ENCODE measurements around the gene UBA52. TPM values are rescaled to one million over a fixed set of nuclear protein-coding genes. Genes with fewer than 3 reads are reported as not detected.
"Not testable (repeated sequence)": the region's sequence is repeated elsewhere in the genome, so short reads cannot be mapped to it uniquely, and the experiment has no call there.

Gene UBA52
- total RNA-seq (2014; rRNA removed; shearing (Covaris generic)): 745 and 1,061 TPM in 2 replicates

DNA sequence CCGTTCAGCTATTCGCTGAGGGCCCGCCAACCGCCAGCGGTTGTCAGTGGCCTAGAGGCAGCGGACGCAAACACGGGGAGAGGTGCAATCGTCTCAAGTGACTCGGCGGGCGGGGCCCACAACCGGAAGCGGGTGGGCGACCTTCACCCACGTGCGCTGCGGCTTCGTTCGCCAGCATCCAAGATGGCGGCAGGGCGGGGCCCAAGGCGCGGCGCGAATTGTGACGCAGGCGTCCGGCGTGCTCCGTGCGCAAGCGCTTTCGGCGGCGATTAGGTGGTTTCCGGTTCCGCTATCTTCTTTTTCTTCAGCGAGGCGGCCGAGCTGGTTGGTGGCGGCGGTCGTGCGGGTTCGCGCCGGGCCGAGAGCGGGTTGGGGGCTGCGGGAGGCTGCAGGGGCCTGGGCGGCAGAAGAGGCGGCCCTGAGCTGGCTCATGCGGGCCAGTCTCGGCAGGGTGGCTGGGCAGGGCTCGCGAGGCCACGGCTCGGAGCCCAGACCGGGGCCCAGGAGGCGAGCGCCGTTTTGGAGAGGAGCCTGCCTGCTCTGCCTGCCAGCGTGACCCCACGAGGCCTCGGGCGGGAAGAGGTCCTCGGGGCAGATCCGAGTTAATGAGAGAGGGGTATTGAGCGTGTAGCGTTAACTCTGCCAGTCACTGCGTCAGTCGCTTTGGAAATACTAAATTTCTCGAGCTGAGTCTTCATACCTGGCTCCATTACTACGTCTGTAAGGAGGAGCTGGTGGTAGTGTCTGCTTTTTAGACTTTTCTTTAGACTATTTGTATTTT is at the start of gene UBA52:
Gene UBA52, plus strand, starts transcription at position 294 of the 781 bp plus-strand sequence. CDS start 1,444 bp downstream, outside the sequence.
- H3K9me3 ChIP-seq (replicated peaks): no peaks in the 10 kb centered on the region
- H3K36me3 ChIP-seq: peaks cover 80% of the 10 kb centered on the region
- H3K27me3 ChIP-seq (replicated peaks): no peaks in the 10 kb centered on the region
- peaks cover 20% of the 10 kb centered on the region for H3K4me1 ChIP-seq (replicated peaks)
- peak within 1 kb of the TSS; percentile 86 for H3K4me3 ChIP-seq
- peak; percentile 95 to 97 for DNase-seq (ENCODE audit: low read depth in 1 of 2, low spot score in 2 of 2)
- peak within 1 kb of the TSS; percentile 73 for H3K27ac ChIP-seq

DNA sequence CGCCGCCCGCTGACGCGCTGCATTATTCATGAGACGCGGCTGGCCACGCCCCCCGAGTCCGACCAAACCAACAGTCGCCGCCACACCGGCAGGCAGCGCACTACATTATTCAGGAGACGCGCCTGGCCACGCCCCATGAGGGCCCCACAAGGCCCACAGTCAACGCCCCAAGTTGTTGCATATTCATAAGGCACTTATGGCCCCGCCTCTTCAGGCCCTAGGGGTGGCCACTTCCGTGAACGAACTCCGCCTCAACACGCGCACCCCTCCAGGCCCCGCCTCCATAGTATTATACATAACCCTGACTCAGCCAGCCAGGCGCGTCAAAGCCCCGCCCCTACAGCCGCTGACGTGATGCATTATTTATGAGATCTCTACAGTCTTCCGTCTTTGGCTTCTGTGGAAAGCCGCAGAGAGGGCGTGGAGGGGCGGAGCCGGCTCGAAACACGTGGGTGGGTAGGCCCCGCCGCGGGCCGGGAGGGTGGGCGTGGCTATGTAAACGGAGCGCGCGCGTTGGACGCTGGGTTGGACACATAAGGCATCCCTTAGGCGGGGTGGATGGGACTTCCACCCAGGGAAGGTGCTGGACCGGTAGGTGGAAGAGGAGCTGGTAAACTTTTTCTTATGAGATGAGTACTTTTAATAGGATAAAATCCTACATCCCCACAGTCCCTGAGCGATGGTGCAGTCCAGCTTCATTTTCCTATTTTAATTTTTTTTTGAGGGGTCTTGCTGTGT is 49.4 kb upstream of the UBA52 start:
- Histone ChIP-seq H3K27me3 (replicated peaks) (no peaks in the 10 kb centered on the region), H3K4me1 (replicated peaks) (peaks cover 10% of the 10 kb centered on the region), H3K4me3 (peak overlapping the region; percentile 92), H3K36me3 (peaks cover 8% of the 10 kb centered on the region), H3K9me3 (replicated peaks) (no peaks in the 10 kb centered on the region), H3K27ac (peak overlapping the region; percentile 89)
- DNase-seq (ENCODE audit: low read depth in 1 of 2, low spot score in 2 of 2): peak; percentile 100

DNA sequence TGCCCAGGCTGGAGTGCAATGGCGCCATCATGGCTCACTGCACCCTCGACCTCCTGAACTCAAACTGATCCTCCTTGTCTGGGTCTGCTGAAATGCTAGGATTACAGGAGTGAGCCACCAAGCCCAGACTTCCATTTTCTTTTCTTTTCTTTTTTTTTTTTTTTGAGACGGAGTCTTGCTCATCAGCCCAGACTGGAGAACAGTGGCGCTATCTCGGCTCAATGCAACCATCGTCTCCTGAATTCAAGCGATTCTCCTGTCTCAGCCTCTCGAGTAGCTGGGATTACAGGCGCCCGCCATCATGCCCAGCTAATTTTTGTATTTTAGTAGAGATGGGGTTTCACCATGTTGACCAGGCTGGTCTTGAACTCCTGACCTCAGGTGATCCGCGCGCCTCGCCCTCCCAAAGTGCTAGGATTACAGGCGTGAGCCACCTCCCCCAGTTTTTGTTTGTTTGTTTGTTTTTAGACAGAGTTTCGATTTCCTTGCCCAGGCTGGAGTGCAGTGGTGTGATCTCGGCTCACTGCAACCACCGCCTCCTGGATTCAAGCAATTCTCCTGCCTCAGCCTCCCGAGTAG is 48.7 kb upstream of the UBA52 start:
- H3K36me3 ChIP-seq; DNase-seq (ENCODE audit: low read depth in 1 of 2, low spot score in 2 of 2); H3K9me3 ChIP-seq (replicated peaks); H3K27ac ChIP-seq; H3K27me3 ChIP-seq (replicated peaks): not testable (repeated sequence)
- Histone ChIP-seq H3K4me1 (replicated peaks) (peaks cover 10% of the 10 kb centered on the region), H3K4me3 (peak overlapping the region; percentile 14)

DNA sequence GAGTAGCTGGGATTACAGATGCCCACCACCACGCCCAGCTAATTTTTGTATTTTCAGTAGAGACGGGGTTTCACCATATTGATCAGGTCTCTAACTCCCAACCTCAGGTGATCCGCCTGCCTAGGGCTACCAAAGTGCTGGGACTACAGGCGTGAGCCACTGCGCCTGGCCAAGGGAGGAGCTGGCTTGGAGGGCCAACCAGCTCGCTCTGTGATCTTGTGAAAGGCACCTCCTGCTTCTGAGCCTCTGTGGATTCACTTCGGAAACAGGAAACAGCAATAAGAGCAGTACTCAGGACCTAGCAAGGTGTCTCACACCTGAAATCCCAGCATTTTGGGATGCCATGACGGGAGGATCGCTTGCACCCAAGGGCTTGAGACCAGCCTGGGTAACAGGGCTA is 47.8 kb upstream of the UBA52 start:
- peaks cover 8% of the 10 kb centered on the region for H3K36me3 ChIP-seq
- no peak for DNase-seq (ENCODE audit: low read depth in 1 of 2, low spot score in 2 of 2)
- no peaks in the 10 kb centered on the region for H3K27me3 ChIP-seq (replicated peaks)
- H3K4me3 ChIP-seq: no peak overlapping the region
- H3K9me3 ChIP-seq (replicated peaks): no peaks in the 10 kb centered on the region
- H3K4me1 ChIP-seq (replicated peaks): peaks cover 10% of the 10 kb centered on the region
- H3K27ac ChIP-seq: no peak overlapping the region

DNA sequence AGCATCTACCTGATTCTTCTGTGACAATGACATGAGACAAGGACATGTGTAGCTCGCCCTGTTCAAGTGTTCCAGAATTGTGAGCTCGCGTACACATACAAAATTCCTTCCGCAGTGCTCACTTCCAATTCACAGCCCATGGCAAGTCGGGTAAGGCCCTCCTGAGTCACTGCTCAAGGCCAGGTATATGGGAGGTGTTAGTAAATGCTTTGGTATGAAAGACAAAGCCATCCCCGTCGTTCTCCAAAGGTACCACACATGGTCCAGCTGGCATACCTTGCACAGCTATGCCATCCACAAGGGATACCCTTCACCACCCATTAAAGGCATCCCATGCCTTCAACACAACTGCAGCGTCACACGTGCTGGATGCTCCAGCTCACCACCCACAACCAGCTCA is 45.3 kb upstream of the UBA52 start:
- Histone ChIP-seq H3K27ac (no peak overlapping the region), H3K27me3 (replicated peaks) (no peaks in the 10 kb centered on the region), H3K36me3 (peaks cover 5% of the 10 kb centered on the region), H3K4me3 (no peak overlapping the region), H3K9me3 (replicated peaks) (no peaks in the 10 kb centered on the region), H3K4me1 (replicated peaks) (no peaks in the 10 kb centered on the region)
- no peak for DNase-seq (ENCODE audit: low read depth in 1 of 2, low spot score in 2 of 2)

DNA sequence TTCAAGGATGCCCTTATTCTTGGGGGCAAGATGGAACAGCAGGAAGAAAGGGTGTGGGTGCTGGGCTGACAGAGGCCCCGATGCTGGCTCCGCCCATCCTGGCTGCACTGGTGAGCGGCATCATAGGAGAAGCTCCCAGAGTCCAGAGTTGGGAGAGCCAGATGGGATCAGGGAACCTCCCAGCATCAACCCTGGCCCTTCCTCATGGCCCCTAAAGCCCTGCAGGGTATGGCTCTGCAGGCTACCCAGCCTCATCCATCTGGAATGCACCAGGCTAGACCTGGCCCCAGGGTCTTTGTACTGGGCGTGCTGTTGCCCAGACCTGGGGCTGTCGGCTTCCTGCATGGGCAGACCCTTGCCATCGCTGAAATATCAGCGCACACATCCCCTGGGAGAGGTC is 41.9 kb upstream of the UBA52 start:
- DNase-seq (ENCODE audit: low read depth in 1 of 2, low spot score in 2 of 2): no peak
- H3K36me3 ChIP-seq: peaks cover 12% of the 10 kb centered on the region
- H3K9me3 ChIP-seq (replicated peaks): no peaks in the 10 kb centered on the region
- H3K27me3 ChIP-seq (replicated peaks): no peaks in the 10 kb centered on the region
- H3K27ac ChIP-seq: no peak overlapping the region
- H3K4me3 ChIP-seq: no peak overlapping the region
- H3K4me1 ChIP-seq (replicated peaks): no peaks in the 10 kb centered on the region

DNA sequence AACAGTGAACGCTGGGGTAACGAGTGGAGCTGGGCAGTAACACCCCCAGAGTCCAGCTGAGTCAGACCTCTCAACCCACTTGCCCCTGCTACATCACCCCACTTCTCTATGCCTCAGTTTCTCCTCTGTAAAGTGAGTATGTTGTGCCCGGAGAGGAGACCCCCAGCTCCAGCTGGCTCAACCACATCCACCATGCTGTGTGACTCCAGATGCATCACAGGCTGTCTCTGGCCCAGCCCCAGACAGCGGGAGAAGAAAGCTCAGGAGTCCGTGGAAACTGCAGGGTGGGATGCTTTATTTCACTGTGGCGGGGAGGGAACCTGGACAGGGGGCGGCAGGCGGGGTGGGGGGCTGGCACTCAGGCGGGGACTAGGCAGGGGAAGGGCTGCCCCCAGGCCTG is 40.2 kb upstream of the UBA52 start:
- no peak for DNase-seq (ENCODE audit: low read depth in 1 of 2, low spot score in 2 of 2)
- no peak overlapping the region for H3K27ac ChIP-seq
- H3K4me3 ChIP-seq: no peak overlapping the region
- H3K36me3 ChIP-seq: peaks cover 18% of the 10 kb centered on the region
- no peaks in the 10 kb centered on the region for H3K4me1 ChIP-seq (replicated peaks)
- H3K27me3 ChIP-seq (replicated peaks): no peaks in the 10 kb centered on the region
- H3K9me3 ChIP-seq (replicated peaks): no peaks in the 10 kb centered on the region

DNA sequence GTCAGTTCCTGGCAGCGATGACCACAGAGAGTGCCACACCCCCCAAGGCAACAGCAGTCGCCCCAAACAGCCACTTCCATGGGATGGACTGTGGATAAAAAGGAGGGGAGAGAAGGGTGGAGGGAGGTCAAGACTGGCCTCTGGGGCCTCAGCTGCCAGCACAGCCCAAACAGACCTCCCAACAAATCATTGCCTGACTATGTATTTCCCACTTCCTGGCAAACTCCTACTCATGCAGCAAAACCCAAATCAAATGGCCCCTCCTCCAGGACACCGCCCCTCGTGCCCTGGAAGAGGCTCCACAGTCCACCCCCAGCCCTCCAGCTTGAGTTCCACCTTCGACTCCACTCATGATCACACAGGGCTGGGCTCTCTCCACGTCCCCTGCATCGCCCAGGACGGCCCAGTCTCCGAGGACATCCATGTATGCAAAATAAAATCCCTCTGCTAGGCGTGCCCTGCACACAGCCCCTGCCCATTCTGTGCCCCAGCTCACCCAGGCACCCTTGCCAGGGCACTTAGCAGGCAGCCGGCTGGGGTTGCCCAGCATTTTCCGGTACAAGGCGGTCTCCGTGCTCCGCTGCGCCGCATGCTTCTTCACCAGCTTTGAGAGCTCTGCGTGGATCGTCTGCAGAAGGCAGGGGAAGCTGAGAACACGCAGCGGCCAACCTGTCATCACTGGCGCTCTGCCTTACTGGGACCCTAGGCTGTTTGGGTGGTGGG is 39.3 kb upstream of the UBA52 start:
- Histone ChIP-seq H3K4me3 (no peak overlapping the region), H3K9me3 (replicated peaks) (no peaks in the 10 kb centered on the region), H3K4me1 (replicated peaks) (no peaks in the 10 kb centered on the region), H3K36me3 (peaks cover 26% of the 10 kb centered on the region), H3K27ac (no peak overlapping the region), H3K27me3 (replicated peaks) (no peaks in the 10 kb centered on the region)
- DNase-seq (ENCODE audit: low read depth in 1 of 2, low spot score in 2 of 2): no peak

DNA sequence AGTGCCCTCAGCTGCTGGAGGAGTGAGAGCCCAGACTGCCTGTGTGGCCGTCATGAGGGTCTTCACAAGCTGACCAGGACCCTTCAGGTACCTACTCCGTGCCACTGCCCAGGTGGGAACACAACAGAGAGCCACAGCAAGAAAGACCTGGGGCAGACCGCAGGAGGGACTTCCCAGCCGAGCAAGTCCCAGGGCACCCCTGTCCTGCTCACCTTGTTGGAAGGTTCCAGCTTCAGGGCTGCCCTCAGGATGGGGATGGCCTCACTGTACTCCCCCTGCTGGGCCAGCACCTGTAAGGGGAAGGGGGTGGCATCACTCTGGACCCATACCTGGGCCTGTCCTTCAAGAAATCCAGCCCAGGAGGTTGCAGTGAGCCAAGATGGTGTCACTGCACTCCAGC is 38.6 kb upstream of the UBA52 start:
- Histone ChIP-seq H3K27me3 (replicated peaks) (no peaks in the 10 kb centered on the region), H3K9me3 (replicated peaks) (no peaks in the 10 kb centered on the region), H3K4me1 (replicated peaks) (no peaks in the 10 kb centered on the region), H3K4me3 (no peak overlapping the region), H3K27ac (no peak overlapping the region), H3K36me3 (peaks cover 34% of the 10 kb centered on the region)
- no peak for DNase-seq (ENCODE audit: low read depth in 1 of 2, low spot score in 2 of 2)

DNA sequence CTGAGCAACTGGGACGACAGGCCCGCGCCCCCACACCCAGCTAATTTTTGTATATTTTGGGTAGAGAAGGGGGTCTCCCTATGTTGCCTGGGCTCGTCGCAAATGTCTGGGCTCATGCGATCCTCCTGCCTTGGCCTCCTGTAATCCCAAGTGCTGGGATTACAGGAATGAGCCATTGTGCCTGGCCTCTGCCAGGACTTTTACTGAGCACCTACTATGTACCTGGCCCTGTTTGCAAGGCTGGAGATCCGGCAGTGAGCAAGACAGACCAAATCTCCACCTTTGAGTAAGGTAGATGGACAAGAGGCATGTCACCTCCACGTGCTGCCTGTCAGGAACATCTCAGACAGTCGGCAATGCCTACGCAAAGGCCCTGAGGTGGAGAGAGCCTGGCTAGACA is 35.2 kb upstream of the UBA52 start:
- peaks cover 64% of the 10 kb centered on the region for H3K36me3 ChIP-seq

DNA sequence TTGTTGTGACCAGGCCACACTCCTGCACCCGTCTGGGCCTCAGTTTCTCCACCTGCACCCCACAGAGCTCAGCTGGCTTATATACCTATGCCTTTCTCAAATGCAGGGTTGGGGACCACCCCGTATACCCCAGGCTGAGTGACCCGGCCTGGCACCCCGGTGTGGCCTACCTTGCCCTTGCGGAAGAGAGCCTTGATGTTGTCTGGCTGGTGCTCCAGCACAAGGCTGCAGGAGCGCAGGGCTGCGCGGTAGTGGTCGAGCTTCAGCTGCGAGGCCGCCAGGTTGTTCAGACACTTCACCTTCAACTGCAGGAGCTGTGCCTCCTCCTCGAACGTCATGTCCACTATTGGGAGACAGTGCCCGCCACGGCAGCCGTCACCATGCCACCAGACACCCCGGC is 34.2 kb upstream of the UBA52 start:
- peaks cover 4% of the 10 kb centered on the region for H3K4me1 ChIP-seq (replicated peaks)
- H3K9me3 ChIP-seq (replicated peaks): no peaks in the 10 kb centered on the region
- H3K36me3 ChIP-seq: peaks cover 60% of the 10 kb centered on the region
- no peaks in the 10 kb centered on the region for H3K27me3 ChIP-seq (replicated peaks)
- DNase-seq (ENCODE audit: low read depth in 1 of 2, low spot score in 2 of 2): no peak
- no peak overlapping the region for H3K27ac ChIP-seq
- H3K4me3 ChIP-seq: no peak overlapping the region

More for the DNA sequence above, 35.2 kb upstream of the UBA52 start:
- Histone ChIP-seq H3K27me3 (replicated peaks) (no peaks in the 10 kb centered on the region), H3K9me3 (replicated peaks) (no peaks in the 10 kb centered on the region), H3K4me1 (replicated peaks) (no peaks in the 10 kb centered on the region), H3K4me3 (no peak overlapping the region), H3K27ac (no peak overlapping the region)
- no peak for DNase-seq (ENCODE audit: low read depth in 1 of 2, low spot score in 2 of 2)

DNA sequence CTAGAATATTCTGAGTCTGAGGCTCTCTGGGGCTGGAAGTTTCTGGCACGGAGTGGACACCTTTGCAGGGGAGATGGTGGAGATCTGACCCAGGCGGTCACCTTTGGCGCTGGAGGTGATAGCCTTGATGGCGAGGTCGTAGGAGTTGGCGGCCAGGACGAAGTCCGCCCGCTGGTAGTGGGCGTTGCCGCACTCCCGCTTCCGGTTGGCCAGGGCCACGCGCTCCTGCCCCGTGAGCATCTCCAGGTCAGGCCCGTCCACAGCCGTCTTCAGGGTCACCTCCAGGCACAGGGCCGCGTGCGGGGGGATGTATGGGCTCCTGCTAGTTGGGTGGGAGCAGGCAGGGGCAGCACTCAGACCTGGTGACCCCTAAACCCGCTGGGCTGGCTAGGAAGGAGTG is 33.5 kb upstream of the UBA52 start:
- Histone ChIP-seq H3K27ac (no peak overlapping the region), H3K4me1 (replicated peaks) (peaks cover 6% of the 10 kb centered on the region), H3K9me3 (replicated peaks) (no peaks in the 10 kb centered on the region), H3K27me3 (replicated peaks) (no peaks in the 10 kb centered on the region), H3K36me3 (peaks cover 55% of the 10 kb centered on the region), H3K4me3 (no peak overlapping the region)
- DNase-seq (ENCODE audit: low read depth in 1 of 2, low spot score in 2 of 2): no peak

DNA sequence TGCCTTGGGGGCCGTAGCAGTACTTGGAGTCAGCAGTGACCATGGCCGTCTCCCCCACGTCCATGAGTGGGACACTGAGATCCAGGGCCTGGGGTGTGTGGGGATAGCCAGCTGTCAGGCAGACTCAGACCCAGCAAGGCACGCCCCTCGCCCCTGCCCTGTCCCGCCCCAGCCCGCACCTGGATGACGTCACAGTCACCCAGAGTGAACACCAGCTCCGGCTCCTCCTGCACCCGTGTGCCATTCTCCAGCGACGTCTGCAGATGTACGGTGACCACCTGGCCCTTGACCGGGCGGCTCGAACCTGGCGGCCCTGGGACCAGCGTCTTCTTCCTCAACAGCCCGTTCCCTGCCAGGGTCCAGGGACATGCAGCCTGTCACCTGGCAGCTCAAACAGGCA is 32.3 kb upstream of the UBA52 start:
- H3K4me3 ChIP-seq: no peak overlapping the region
- H3K9me3 ChIP-seq (replicated peaks): no peaks in the 10 kb centered on the region
- H3K27ac ChIP-seq: no peak overlapping the region
- peaks cover 10% of the 10 kb centered on the region for H3K4me1 ChIP-seq (replicated peaks)
- DNase-seq (ENCODE audit: low read depth in 1 of 2, low spot score in 2 of 2): no peak
- no peaks in the 10 kb centered on the region for H3K27me3 ChIP-seq (replicated peaks)
- peaks cover 53% of the 10 kb centered on the region for H3K36me3 ChIP-seq

Measured in SJSA1 (cell line).